A549 (cell line): ENCODE measurements around the gene PDE6C. TPM values are rescaled to one million over a fixed set of nuclear protein-coding genes. Genes with fewer than 3 reads are reported as not detected.

Experiments used
- ATAC-seq, 2 experiments: fragments of 200-7000 bp in 1 of 2; fragments of >200 bp in 1 of 2; cut with Nextera tagmentation in 1 of 2; cut with Tn5 transposase in 1 of 2; 3 replicates each; pipeline versions ENCODE4 v1.8.0 to v1.9.1; 2018 to 2020; ENCODE audit warnings: mild to moderate bottlenecking in 1 of 2, moderate library complexity in 1 of 2
- CTCF ChIA-PET: fragments of 300-600 bp; sonication (Branson Sonifier 250); formaldehyde crosslinking; extraction: SDS; loops from one replicate; lab custom pipeline; 2021; ENCODE audit warnings: antibody characterized with exemption, inconsistent platforms; lab: Yijun Ruan, JAX
- POLR2A ChIA-PET: fragments of 350-600 bp; formaldehyde crosslinking; extraction: SDS; loops from one replicate; lab custom pipeline; 2021; ENCODE audit warnings: antibody characterized with exemption, inconsistent platforms; lab: Yijun Ruan, JAX
- DNase-seq, 2 experiments: peaks; one replicate each; pipeline versions ENCODE4 v3.0.0 to v3.0.0-alpha.2; 2011 to 2016; ENCODE audit warnings: low read depth in 1 of 2, low spot score in 1 of 2
- FAIRE-seq: peaks from 2 replicates; lab custom pipeline; 2011; peaks lifted over from hg19 to GRCh38; lab: Jason Lieb, UNC
- H3K27ac ChIP-seq, 2 experiments: fragments of >200 bp; sonication (Bioruptor Twin); formaldehyde crosslinking; 3 replicates each; pipeline ENCODE4 v1.5.1; 2016 to 2017
- H3K4me1 ChIP-seq: fragments of >200 bp; sonication (Bioruptor Twin); formaldehyde crosslinking; 3 replicates; pipeline ENCODE4 v1.6.1; 2016
- H3K4me2 ChIP-seq: fragments of >200 bp; sonication (Bioruptor Twin); formaldehyde crosslinking; 3 replicates; pipeline ENCODE4 v1.6.1; 2016
- H3K4me3 ChIP-seq: fragments of >200 bp; sonication (Bioruptor Twin); formaldehyde crosslinking; 3 replicates; pipeline ENCODE4 v1.5.1; 2016
- H3K9me3 ChIP-seq: fragments of >200 bp; sonication (Bioruptor Twin); formaldehyde crosslinking; 3 replicates; pipeline ENCODE4 v1.6.1; 2016
- BCL3 ChIP-seq: fragments of >200 bp; sonication (Bioruptor Twin); formaldehyde crosslinking; IDR thresholded peaks from 3 replicates; pipeline ENCODE4 v1.6.1; 2016
- BHLHE40 ChIP-seq: IDR thresholded peaks from 2 replicates; pipeline ENCODE4 v1.6.1; 2012; ENCODE audit warnings: low read depth, low read length, inconsistent platforms
- CBX2 ChIP-seq: fragments of 200-600 bp; sonication (generic); IDR thresholded peaks from 2 replicates; pipeline ENCODE4 v1.6.1; 2016; ENCODE audit warnings: low read depth, mild to moderate bottlenecking, borderline replicate concordance
- CHD2 ChIP-seq: fragments of 150-350 bp; IDR thresholded peaks from 2 replicates; pipeline ENCODE4 v1.6.1; 2014; ENCODE audit warnings: low read length; ENCODE audit not compliant: partially characterized antibody
- ELK1 ChIP-seq: fragments of 150-350 bp; IDR thresholded peaks from 2 replicates; pipeline ENCODE4 v1.6.1; 2014; ENCODE audit warnings: low read depth, mild to moderate bottlenecking, low read length
- FOSB ChIP-seq: fragments of 250-450 bp; sonication (Bioruptor Pico); IDR thresholded peaks from 2 replicates; pipeline ENCODE4 v1.5.0; 2020; ENCODE audit warnings: mild to moderate bottlenecking, moderate library complexity
- HEYL ChIP-seq: fragments of 250-450 bp; sonication (Bioruptor Pico); IDR thresholded peaks from 2 replicates; pipeline ENCODE4 v1.8.0; 2021; ENCODE audit warnings: mild to moderate bottlenecking, moderate library complexity
- HOXA7 ChIP-seq: fragments of 250-450 bp; sonication (Bioruptor Pico); IDR thresholded peaks from 2 replicates; pipeline ENCODE4 v1.5.0; 2020; ENCODE audit warnings: mild to moderate bottlenecking, moderate library complexity
- HOXB13 ChIP-seq: fragments of 250-450 bp; sonication (Bioruptor Pico); IDR thresholded peaks from 2 replicates; pipeline ENCODE4 v1.5.0; 2020; ENCODE audit warnings: low read depth, mild to moderate bottlenecking, moderate library complexity
- JUN ChIP-seq, 2 experiments: fragments of >200 bp; sonication (Bioruptor Twin); formaldehyde crosslinking; IDR thresholded peaks; 2 replicates in 1 of 2; 3 replicates in 1 of 2; pipeline ENCODE4 v1.6.1; 2016 to 2017
- KDM1A ChIP-seq: fragments of 200-600 bp; sonication (generic); IDR thresholded peaks from 2 replicates; pipeline ENCODE4 v1.6.1; 2016; ENCODE audit warnings: low read depth, mild to moderate bottlenecking
- KDM5A ChIP-seq: fragments of 200-600 bp; sonication (generic); IDR thresholded peaks from 2 replicates; pipeline ENCODE4 v1.6.1; 2016; ENCODE audit warnings: antibody characterized with exemption, mild to moderate bottlenecking
- MAFK ChIP-seq: fragments of 450-650 bp; IDR thresholded peaks from 2 replicates; pipeline ENCODE4 v1.6.1; 2014; ENCODE audit not compliant: partially characterized antibody
- NFE2L2 ChIP-seq: fragments of 150-350 bp; conservative IDR thresholded peaks from 2 replicates; pipeline ENCODE4 v1.6.1; 2014; ENCODE audit warnings: low read length
- PHF8 ChIP-seq: fragments of 200-600 bp; sonication (generic); IDR thresholded peaks from 2 replicates; pipeline ENCODE4 v1.6.1; 2016; ENCODE audit warnings: low read depth, mild to moderate bottlenecking, antibody characterized with exemption, moderate library complexity, borderline replicate concordance
- RARB ChIP-seq: fragments of 250-450 bp; sonication (Bioruptor Pico); IDR thresholded peaks from 2 replicates; pipeline ENCODE4 v1.8.0; 2021; ENCODE audit warnings: mild to moderate bottlenecking, moderate library complexity
- REST ChIP-seq: fragments of 200-600 bp; sonication (generic); IDR thresholded peaks from 2 replicates; pipeline ENCODE4 v1.6.1; 2016; ENCODE audit warnings: antibody characterized with exemption, mild to moderate bottlenecking, moderate library complexity
- RFX5 ChIP-seq: fragments of 450-650 bp; IDR thresholded peaks from 2 replicates; pipeline ENCODE4 v1.7.1; 2014; ENCODE audit warnings: antibody characterized with exemption, mild to moderate bottlenecking, moderate library complexity
- RNF2 ChIP-seq: fragments of 200-600 bp; sonication (generic); IDR thresholded peaks from 2 replicates; pipeline ENCODE4 v1.6.1; 2016; ENCODE audit warnings: low read depth, mild to moderate bottlenecking, antibody characterized with exemption, moderate library complexity, borderline replicate concordance
- SREBF2 ChIP-seq: fragments of 450-650 bp; IDR thresholded peaks from 2 replicates; pipeline ENCODE4 v1.6.1; 2014; ENCODE audit warnings: mild to moderate bottlenecking, moderate library complexity
- TFCP2L1 ChIP-seq: fragments of 250-450 bp; sonication (Bioruptor Pico); IDR thresholded peaks from 2 replicates; pipeline ENCODE4 v1.5.0; 2021; ENCODE audit warnings: mild to moderate bottlenecking
- ZFP36 ChIP-seq: fragments of 450-650 bp; IDR thresholded peaks from 2 replicates; pipeline ENCODE4 v1.6.1; 2014; ENCODE audit warnings: borderline replicate concordance; ENCODE audit not compliant: partially characterized antibody
- ZNF302 ChIP-seq: fragments of 250-450 bp; sonication (Bioruptor Pico); IDR thresholded peaks from 2 replicates; pipeline ENCODE4 v1.9.0; 2021; ENCODE audit warnings: inconsistent platforms, mild to moderate bottlenecking, moderate library complexity
- WGBS: methylation state at CpG from one replicate; pipeline ENCODE4 v1.1.6; 2017; ENCODE audit errors: missing lambda C conversion rate; 5-methylcytosine and 5-hydroxymethylcytosine counted together
- polyA plus RNA-seq, 4 experiments: library from polyadenylated mRNA; depleted of rRNA in 3 of 4; stranded (reverse); fragments of >200 nt; fragmentation: RNase III in 1 of 4; extraction: RNeasy Plus Mini Kit Qiagen cat#74134 plus additional on column Dnase treatment in 1 of 4; gene quantifications; 2 replicates in 3 of 4; 3 replicates in 1 of 4; pipeline ENCODE4 v1.2.3, GENCODE V29; 2011 to 2017

The PDE6C gene
- polyA plus RNA-seq, 2 of the 4 experiments (the other 2 are of a cell fraction) = not detected

DNA sequence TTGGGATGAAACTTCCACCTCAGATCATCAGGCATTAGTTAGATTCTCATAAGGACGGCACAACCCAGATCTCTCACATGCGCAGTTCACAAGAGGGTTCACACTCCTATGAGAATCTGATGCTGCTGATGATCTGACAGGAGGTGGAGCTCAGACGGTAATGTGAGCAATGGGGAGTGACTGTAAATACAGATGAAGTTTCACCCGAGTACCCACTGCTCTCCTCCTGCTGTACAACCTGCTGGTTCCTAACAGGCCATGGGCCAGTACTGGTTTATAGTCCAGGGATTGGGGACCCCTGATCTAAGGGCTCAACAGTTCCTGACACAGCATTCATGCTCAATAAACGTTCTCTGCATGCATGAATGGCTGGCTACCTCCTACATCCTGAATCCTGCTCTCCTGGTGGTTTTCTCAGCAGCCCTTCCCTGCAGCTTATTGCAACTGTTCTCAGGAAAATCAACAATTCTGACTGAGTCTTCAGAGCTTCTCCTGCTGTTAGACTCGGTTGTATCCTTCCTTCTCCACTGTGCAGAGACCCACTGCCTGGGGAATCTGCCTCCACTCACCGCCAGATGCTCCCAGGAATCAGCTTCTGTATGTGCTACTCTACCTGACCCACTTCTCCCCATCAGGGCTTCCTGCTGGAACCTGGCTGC lies 17.4 kb downstream of the PDE6C start:
- ATAC-seq (peak in 1 of 2 experiments; percentile 23; a peak in 2 of 6 replicates), DNase-seq (no peak), FAIRE-seq (no peak)
- POLR2A ChIA-PET = no interaction called here
- Histone ChIP-seq H3K4me2 (no peak overlapping the region), H3K27ac (no peak overlapping the region), H3K9me3 (no peaks in the 10 kb centered on the region), H3K4me3 (no peak overlapping the region), H3K4me1 (no peaks in the 10 kb centered on the region)
- TF ChIP-seq CBX2 (no peak), HOXA7 (CRISPR knock-in tag) (no peak), HOXB13 (CRISPR knock-in tag) (no peak), SREBF2 (no peak), PHF8 (no peak), REST (no peak), CHD2 (no peak), NFE2L2 (no peak), JUN (IDR thresholded peaks at IDR 0.05) (no peak), BCL3 (no peak), KDM5A (no peak), MAFK (no peak), ZFP36 (no peak), KDM1A (no peak), FOSB (CRISPR knock-in tag) (no peak), RFX5 (no peak), RARB (CRISPR knock-in tag) (no peak), TFCP2L1 (CRISPR knock-in tag) (no peak), HEYL (CRISPR knock-in tag) (no peak)
- CTCF ChIA-PET = no interaction called here
- WGBS = 55% methylated on average over 7 of the region's 7 CpGs

GRCh38 chr10:93630625-93631557 lies 18.6 kb downstream of the PDE6C start:
- Histone ChIP-seq H3K4me1 (no peaks in the 10 kb centered on the region), H3K4me2 (no peak overlapping the region), H3K27ac (no peak overlapping the region), H3K4me3 (no peak overlapping the region), H3K9me3 (no peaks in the 10 kb centered on the region)
- FAIRE-seq (no peak), ATAC-seq (peak in 1 of 2 experiments; percentile 30; a peak in 3 of 6 replicates), DNase-seq (no peak)
- CTCF ChIA-PET = interaction anchor here (0.9 kb wide), 1 partner anchor 184 kb away, joined by 3 read pairs; no protein-coding TSS in a partner anchor
- POLR2A ChIA-PET = no interaction called here
- 80% methylated on average over 15 of the region's 15 CpGs for WGBS
- TF ChIP-seq REST (no peak), RNF2 (no peak), BCL3 (no peak), ELK1 (no peak), ZNF302 (CRISPR knock-in tag) (no peak), BHLHE40 (no peak)
